Common myeloid progenitor, CD34-positive (primary cell): ENCODE data around the gene TENM3.

ENCODE experiments used
- CTCF ChIA-PET: fragments of 350-600 bp; sonication (Branson Sonifier 250); formaldehyde crosslinking; loops from one replicate; lab custom pipeline; 2021; ENCODE audit warnings: antibody characterized with exemption; lab: Charles Lee
- POLR2A ChIA-PET: fragments of 350-600 bp; sonication (Branson Sonifier 250); formaldehyde crosslinking; loops from one replicate; lab custom pipeline; 2021; ENCODE audit warnings: antibody characterized with exemption; lab: Charles Lee
- DNase-seq, 3 donors: peaks; one replicate each; pipeline versions ENCODE4 v3.0.0 to v3.0.0-alpha.2; 2013
- H3K27ac ChIP-seq, 2 experiments: 1 replicate in 1 of 2; 2 replicates in 1 of 2; pipeline ENCODE4 v1.7.0; 2013; ENCODE audit warnings: inconsistent platforms in 2 of 2, low read length in 2 of 2, mild to moderate bottlenecking in 2 of 2, low read depth in 1 of 2, moderate library complexity in 1 of 2; ENCODE audit not compliant: severe bottlenecking in 2 of 2, insufficient read depth in 1 of 2, poor library complexity in 1 of 2
- H3K27me3 ChIP-seq, 5 experiments: replicated peaks in 2 of 5; 1 replicate in 3 of 5; 2 replicates in 2 of 5; pipeline versions ENCODE4 v1.6.1 to v1.7.0; 2013; ENCODE audit warnings: low read length in 4 of 5, mild to moderate bottlenecking in 2 of 5, moderate library complexity in 2 of 5, inconsistent platforms in 1 of 5; ENCODE audit not compliant: insufficient read depth in 5 of 5, control insufficient read depth in 4 of 5
- H3K36me3 ChIP-seq, 4 experiments: 1 replicate in 2 of 4; 2 replicates in 2 of 4; pipeline versions ENCODE4 v1.6.1 to v1.7.0; 2013; ENCODE audit warnings: low read length in 3 of 4, control low read depth in 1 of 4, mild to moderate bottlenecking in 1 of 4; ENCODE audit not compliant: control insufficient read depth in 4 of 4, insufficient read depth in 4 of 4
- H3K4me1 ChIP-seq, 4 experiments: 1 replicate in 3 of 4; 2 replicates in 1 of 4; pipeline versions ENCODE4 v1.6.1 to v1.7.1; 2013; ENCODE audit warnings: low read length in 3 of 4, mild to moderate bottlenecking in 3 of 4, control low read depth in 1 of 4, inconsistent platforms in 1 of 4, moderate library complexity in 1 of 4; ENCODE audit not compliant: control insufficient read depth in 4 of 4, insufficient read depth in 4 of 4; ENCODE audit errors: control extremely low read depth in 1 of 4
- H3K4me3 ChIP-seq, 7 experiments: 1 replicate in 4 of 7; 2 replicates in 3 of 7; pipeline versions ENCODE4 v1.5.1 to v1.7.0; 2013; ENCODE audit warnings: mild to moderate bottlenecking in 7 of 7, low read length in 6 of 7, moderate library complexity in 6 of 7, inconsistent platforms in 2 of 7, low read depth in 2 of 7, control low read depth in 1 of 7; ENCODE audit not compliant: insufficient read depth in 4 of 7, control insufficient read depth in 1 of 7; ENCODE audit errors: extremely low read depth in 1 of 7
- H3K9me3 ChIP-seq, 5 experiments: 1 replicate in 4 of 5; 2 replicates in 1 of 5; pipeline versions ENCODE4 v1.6.1 to v1.7.1; 2013; ENCODE audit warnings: low read length in 4 of 5, mild to moderate bottlenecking in 2 of 5, inconsistent platforms in 1 of 5, low read depth in 1 of 5, moderate library complexity in 1 of 5; ENCODE audit not compliant: control insufficient read depth in 4 of 5, insufficient read depth in 2 of 5; ENCODE audit errors: control extremely low read depth in 1 of 5
- WGBS: methylation state at CpG from one replicate; pipeline ENCODE4 v1.1.5; 2013; ENCODE audit not compliant: insufficient coverage; 5-methylcytosine and 5-hydroxymethylcytosine counted together

The TENM3 gene

DNA sequence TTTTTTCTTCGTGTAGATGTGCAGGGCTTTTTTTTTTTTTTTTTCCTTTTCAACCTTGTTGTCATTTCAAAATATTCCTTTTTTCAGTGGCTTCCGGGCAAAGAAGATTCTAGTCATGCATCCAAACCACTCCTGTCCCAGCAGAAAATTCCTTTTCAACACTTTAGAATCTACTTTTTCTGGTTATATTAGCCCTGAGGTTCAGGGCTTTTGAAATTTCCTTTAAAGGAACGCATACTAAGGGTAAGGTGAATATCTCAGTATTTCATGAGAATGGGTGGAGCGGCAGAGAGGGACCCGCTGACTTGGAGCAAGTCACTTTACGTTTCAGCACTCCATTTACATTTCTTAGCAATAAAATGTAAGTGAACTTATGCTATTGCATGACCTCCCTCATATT lies 15.6 kb upstream of the TENM3 start:
- ChIA-PET POLR2A (no interaction called here), CTCF (no interaction called here)
- H3K27ac ChIP-seq: no peak overlapping the region
- H3K9me3 ChIP-seq: no peaks in the 10 kb centered on the region
- H3K36me3 ChIP-seq: no peaks in the 10 kb centered on the region
- DNase-seq: no peak
- H3K4me1 ChIP-seq: no peaks in the 10 kb centered on the region
- WGBS: 100% methylated on average over 3 of the region's 6 CpGs
- no peaks in the 10 kb centered on the region for H3K27me3 ChIP-seq
- no peak overlapping the region for H3K4me3 ChIP-seq

DNA sequence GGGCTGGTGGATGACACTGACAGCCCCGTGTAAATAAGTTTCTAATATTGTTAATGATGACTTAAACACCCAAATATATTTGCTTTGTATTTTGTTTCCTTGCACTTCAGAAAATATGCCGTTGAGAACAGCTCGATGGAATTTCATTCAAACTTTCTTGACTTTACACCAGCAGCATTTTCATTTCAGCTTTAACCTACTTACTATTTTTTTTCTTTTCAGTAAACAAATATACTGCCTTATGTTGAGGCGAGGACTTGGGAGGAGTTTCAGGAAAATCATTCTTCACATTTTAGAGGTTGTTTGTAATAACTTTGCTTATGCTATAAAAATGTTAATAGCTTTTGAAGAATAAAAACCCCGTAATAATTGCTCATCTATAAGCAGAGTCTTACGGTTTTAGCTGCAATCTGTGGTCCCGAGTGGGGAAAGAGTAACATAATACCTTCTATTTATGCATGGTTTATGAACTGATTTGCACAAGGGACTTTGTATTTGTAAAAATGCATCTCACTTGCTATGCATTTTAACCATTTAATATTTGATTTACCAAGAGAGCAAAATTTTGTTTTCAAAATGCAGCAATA lies 14.1 kb upstream of the TENM3 start:
- H3K4me1 ChIP-seq: no peaks in the 10 kb centered on the region
- no peaks in the 10 kb centered on the region for H3K9me3 ChIP-seq
- H3K27ac ChIP-seq: no peak overlapping the region
- ChIA-PET CTCF (no interaction called here), POLR2A (no interaction called here)
- no peak overlapping the region for H3K4me3 ChIP-seq
- DNase-seq: no peak
- 100% methylated on average over 2 of the region's 7 CpGs for WGBS
- H3K27me3 ChIP-seq: peaks cover 0 to 1% (median 0%) of the 10 kb centered on the region in 5 experiments
- H3K36me3 ChIP-seq: no peaks in the 10 kb centered on the region

DNA sequence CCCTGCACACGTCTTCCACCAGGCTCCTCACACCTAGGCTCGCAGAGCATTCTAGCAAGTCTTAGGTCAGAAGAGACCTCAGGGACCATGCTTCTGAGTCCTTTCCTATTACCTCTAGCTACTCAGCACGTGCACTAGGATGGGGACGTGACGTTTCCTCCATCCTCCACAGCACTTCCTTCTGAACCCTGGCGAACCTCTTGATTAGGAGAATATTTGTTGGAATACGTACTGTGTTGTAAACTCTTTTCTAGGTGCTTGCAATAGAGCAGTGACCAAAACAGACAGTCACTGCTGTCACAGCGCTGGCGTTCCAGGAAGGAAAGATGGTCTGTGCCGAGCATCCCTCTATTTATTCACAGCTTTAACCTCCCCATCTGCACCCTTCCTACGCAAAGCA lies 12.9 kb upstream of the TENM3 start:
- Histone ChIP-seq H3K36me3 (no peaks in the 10 kb centered on the region), H3K27me3 (peaks cover 0 to 2% (median 0%) of the 10 kb centered on the region in 5 experiments), H3K9me3 (no peaks in the 10 kb centered on the region), H3K4me3 (no peak overlapping the region), H3K4me1 (no peaks in the 10 kb centered on the region), H3K27ac (no peak overlapping the region)
- DNase-seq: no peak
- WGBS: 82% methylated on average over 5 of the region's 11 CpGs
- ChIA-PET CTCF (no interaction called here), POLR2A (no interaction called here)

DNA sequence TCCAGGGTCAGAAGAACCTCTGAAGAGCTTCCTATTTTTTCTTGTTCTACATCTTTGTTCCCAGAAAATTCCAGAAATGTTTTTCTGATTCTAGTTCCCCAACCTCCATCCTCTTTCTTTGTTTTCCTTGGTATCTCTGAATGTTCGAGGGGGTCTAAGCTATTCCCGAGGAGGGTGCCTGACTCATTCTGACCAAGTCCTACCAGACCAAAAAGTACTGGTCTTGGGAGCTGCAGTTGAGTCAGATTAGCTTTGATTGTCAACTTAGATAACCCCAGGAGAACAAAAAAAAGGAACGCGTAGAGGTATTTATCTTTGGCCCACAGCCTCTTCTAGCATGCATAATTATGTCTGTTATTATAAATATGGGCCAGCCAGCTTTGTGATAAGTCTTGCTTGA lies 12.1 kb upstream of the TENM3 start:
- Histone ChIP-seq H3K9me3 (no peaks in the 10 kb centered on the region), H3K4me1 (no peaks in the 10 kb centered on the region), H3K27me3 (peaks cover 0 to 2% (median 0%) of the 10 kb centered on the region in 5 experiments), H3K4me3 (no peak overlapping the region), H3K36me3 (no peaks in the 10 kb centered on the region), H3K27ac (no peak overlapping the region)
- ChIA-PET POLR2A (no interaction called here), CTCF (no interaction called here)
- no CpG with 5 or more reads among the region's 4 CpGs for WGBS
- no peak for DNase-seq

DNA sequence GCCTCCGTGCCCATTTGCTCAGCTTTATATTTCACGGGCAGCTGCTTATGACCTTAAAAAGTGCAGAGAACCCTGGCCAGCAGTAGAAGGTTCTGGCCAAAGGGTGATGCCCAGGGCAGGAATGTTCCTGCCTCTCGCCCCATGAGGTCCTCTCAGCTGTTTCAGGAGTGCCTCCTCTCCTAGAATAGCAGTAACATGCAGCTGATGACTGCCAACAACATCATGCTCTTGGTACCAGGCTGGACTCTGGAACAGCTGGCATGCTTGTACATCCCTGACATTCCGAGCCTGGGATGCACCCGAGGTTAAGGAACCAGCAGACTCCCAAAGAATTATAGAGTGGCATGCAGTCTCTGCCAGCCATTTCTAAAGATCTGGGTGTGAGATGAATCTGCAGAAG lies 11.7 kb upstream of the TENM3 start:
- Histone ChIP-seq H3K9me3 (no peaks in the 10 kb centered on the region), H3K27ac (no peak overlapping the region), H3K36me3 (no peaks in the 10 kb centered on the region), H3K4me3 (no peak overlapping the region), H3K27me3 (peaks cover 0 to 2% (median 0%) of the 10 kb centered on the region in 5 experiments), H3K4me1 (no peaks in the 10 kb centered on the region)
- ChIA-PET POLR2A (no interaction called here), CTCF (no interaction called here)
- no peak for DNase-seq
- WGBS: 93% methylated on average over 5 of the region's 5 CpGs

DNA sequence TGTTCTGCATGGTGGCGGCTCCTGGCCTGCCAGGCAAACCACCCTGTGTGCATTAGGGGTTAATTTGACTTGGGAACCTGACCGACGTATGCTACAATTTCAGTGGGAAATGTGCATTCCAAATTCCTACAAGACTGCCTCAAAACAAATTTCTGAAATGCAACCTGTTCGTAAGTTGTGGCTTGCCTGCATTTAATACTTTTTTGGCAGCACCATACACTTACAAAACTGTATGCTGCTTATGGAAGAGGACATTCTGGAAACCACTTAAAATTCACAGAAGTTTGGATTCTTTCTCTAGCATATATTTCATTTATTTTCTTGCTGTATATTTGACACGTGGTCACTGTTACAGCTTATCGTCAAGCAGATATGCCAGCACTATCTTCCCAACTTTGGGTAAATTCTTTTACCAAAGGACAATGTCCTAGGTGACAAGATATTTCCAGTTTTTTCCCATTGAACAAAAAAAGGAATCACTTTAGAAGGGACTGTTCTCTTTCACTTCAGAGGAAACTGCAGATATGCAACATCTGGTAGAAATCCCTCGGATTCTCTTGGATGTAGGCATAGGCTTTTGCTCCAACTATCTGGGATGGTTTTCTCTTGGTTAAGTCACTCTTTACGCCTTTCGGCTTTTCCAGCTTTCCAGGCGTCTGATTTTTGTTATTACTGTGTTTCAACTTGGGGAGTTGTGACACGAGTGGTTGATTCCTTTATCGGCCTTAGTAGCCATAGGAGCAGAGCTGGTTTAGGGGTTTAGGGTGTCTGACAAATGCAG lies 9.7 kb upstream of the TENM3 start:
- Histone ChIP-seq H3K4me1 (no peaks in the 10 kb centered on the region), H3K9me3 (no peaks in the 10 kb centered on the region), H3K27ac (no peak overlapping the region), H3K27me3 (peaks cover 0 to 2% (median 0%) of the 10 kb centered on the region in 5 experiments), H3K36me3 (no peaks in the 10 kb centered on the region), H3K4me3 (no peak overlapping the region)
- no peak for DNase-seq
- ChIA-PET POLR2A (no interaction called here), CTCF (no interaction called here)
- 92% methylated on average over 12 of the region's 12 CpGs for WGBS

DNA sequence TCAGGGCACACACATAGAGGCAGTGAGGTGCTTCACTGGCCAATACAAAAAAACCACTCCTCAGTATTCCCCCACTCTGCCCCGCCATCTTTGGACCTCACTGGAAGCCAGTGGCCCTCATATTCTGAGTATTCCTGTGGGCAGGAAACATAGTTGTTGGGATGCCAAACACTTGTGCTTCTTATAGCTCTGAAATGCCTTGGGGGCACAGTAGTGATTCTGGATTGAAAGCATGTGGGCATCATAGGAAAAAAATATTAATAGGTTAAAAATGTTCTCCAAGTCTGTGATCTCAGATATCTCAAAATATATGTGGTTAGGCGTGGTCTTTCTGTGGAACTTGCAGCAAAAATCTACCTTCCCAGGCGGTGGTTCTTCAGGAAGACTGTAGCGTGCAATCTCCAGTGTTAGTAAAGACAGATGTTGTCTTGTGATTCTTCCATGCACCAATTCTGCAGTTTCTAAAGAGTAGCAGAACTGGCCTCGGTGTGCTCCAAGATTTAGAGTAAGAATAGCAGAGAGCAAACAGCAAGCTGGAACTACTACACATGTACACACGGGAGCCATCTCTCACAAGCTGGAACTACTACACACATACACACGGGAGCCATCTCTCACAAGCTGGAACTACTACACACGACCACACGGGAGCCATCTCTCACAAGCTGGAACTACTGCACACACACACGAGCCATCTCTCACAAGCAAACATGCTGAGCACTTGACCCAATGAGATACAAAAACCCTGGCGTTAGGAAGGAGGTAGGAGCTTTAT lies 8.0 kb upstream of the TENM3 start:
- ChIA-PET POLR2A (no interaction called here), CTCF (no interaction called here)
- no peak overlapping the region for H3K4me3 ChIP-seq
- peaks cover 0 to 3% (median 0%) of the 10 kb centered on the region in 5 experiments for H3K27me3 ChIP-seq
- no peak overlapping the region for H3K27ac ChIP-seq
- 95% methylated on average over 8 of the region's 11 CpGs for WGBS
- no peaks in the 10 kb centered on the region for H3K4me1 ChIP-seq
- no peaks in the 10 kb centered on the region for H3K36me3 ChIP-seq
- no peak for DNase-seq
- H3K9me3 ChIP-seq: no peaks in the 10 kb centered on the region
